Measurements from ENCODE around the gene BTBD9.

The BTBD9 gene

DNA sequence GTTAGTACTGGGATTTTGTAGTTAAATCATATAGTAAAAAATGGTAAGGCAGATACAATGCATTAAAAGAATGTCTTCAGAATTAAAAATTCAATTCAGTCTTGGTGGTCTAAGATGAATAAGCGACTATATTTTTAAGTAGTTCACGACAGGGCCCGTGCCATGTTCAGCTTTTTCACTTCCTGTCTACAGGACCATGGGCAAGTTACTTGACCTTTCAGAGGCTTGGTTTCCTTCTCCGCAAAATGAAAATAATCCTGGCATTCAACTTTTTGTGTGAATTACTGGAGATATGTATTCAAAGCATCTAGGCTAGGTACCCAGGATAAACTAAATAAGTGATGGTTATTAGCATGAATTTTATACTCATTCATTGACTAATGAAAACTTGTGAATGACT lies 216.0 kb downstream of the BTBD9 start:
- DNase-seq: no peak

DNA sequence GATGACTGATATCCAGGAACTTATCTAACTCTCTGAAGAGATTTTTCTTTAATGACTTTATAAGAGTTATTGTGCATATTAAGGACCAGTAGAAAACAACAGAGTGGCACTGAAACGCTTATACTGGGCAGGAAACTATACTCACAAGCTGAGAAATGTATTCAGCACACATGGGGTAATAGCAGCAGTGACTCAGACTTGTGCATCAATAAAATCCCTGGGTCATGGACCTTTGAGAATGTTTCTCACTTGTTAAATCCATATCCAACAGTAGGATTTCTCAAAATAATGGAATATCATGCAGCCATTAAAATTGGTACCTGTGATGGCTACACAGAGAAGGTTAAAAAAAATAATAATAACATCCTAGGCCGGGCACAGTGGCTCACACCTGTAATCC lies 219.5 kb downstream of the BTBD9 start:
- no peak for DNase-seq

- no peak for DNase-seq
Observed at GRCh38 chr6:38417521-38417920, 222.2 kb downstream of the BTBD9 start.

GRCh38 chr6:38415231-38416005 lies 224.3 kb downstream of the BTBD9 start:
- DNase-seq: no peak

GRCh38 chr6:38413102-38413800 lies 226.5 kb downstream of the BTBD9 start:
- no peak for DNase-seq

DNA sequence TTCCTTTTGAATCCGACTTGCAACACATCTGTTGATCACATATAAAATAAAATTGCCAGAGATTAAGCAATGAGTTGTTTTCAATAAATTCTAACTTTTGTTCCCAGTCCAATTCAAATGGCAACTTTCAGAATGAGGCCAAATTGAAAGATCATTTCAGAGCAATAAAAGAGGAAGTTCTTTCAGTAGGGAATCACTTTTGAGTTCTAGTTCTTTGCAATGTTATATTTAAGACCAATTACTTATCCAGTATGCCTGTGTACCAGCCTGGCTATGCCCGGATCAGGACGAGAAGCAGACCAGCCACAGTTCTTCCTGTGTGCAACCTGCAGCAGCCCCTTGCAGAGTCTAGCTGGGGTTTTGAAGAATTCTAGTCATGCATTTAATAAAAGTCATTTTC lies 232.5 kb downstream of the BTBD9 start:
- no peak for DNase-seq

GRCh38 chr6:38406096-38406495 lies 233.6 kb downstream of the BTBD9 start:
- no peak for DNase-seq

- no peak for DNase-seq
Observed at GRCh38 chr6:38404900-38405556, 234.7 kb downstream of the BTBD9 start.

- no peak for DNase-seq
Observed at GRCh38 chr6:38404355-38404754, 235.4 kb downstream of the BTBD9 start.

GRCh38 chr6:38403548-38403947 lies 236.2 kb downstream of the BTBD9 start:
- no peak for DNase-seq

DNA sequence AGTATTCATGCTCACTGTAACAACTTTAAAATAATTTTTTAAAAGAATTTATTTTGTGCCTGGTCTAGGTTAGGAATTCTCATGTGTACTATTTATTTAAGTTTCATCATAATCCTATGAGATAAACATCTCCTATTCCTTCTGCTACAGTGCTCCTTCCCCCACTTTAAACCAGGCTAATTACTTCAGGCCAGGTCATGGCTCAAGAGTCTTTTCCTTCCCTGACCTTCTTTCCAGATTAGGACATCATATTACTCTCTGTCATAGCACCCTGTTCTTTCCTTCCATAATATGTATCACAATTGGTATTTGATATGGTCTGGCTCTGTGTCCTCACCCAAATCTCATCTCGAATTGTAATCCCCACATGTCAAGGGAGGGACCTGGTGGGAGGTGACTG lies 239.0 kb downstream of the BTBD9 start:
- DNase-seq: no peak

DNA sequence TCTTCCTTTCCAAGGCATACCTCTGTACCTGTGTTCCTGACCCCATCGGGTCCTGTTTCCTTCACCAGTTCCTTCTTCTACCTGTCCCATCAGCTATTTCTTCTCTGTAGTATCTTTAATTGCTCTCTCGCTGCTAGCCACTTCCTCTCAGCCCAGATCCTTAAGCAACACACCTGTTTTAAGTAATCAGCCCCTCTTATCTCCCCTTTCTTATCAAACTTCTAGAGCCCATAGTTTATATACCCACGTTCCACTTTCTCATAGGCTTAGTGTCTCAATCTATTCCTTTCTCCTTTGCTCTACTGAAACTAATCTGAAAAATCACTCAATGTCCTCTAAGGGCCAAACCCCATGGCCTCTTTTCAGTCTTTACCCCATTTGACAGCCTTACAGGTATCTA lies 239.6 kb downstream of the BTBD9 start:
- no peak for DNase-seq

- no peak for DNase-seq
Observed at GRCh38 chr6:38396209-38396608, 243.5 kb downstream of the BTBD9 start.

DNA sequence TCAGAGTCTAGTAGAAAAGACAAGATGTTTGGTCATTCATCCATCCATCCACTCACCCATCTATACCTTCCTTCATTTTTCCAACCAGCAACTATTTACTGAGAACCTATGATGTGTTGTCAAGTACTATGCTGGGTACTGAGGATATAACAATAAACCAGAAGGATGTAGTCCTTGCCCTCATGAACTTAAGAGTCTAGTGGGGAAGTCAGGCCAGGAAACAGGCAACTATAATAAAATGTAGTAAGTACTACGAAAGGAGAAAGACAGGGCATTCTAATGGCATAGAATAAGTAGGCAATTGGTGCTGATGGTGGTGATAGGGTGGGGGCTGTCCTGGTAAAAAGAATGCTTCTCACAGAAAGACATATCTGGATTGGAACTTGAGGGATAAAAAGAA lies 245.7 kb downstream of the BTBD9 start:
- no peak for DNase-seq

DNA sequence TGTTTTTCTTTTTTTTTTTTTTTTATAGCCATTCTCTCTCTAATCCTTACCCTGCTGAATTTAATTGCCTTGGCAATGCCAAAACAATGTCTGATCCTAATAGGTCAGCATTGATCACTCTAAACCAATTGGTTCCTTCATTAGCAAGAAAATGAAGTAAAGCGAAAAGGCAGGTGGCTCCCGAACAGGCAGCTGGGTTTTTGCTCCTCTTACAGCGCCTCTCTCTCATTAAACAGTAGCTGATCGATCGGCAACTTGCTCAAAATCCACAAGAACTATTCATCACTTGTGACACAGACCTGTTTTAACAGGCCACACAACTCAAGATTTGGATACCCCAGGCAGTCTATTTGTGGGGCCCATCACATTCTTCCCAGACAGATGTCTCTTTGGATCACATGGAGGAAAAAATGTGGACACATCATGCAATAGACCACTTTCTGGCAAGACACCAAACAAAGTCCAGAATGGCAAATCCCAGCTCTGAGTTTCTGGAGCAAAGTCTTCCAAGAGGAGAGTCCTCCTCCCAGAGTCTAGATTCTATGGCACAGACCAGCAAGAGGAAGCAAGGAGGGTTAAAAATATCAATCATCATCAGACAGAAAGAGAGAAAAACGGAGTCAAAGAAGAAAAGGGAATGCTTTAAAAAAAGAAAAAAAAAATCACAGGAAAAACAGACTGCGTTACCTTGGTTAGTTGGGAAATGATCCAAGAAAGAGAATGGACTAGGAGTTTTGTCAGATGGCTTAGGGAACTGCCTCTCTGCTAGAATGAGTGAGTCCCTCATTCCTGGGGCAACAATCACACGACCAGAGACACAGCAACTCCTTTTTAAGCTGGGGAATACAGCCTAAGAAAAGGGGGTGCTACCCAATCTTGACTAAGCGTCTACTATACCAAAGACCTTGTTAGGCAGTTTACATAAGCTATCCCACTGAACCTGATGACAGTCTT lies 247.8 kb downstream of the BTBD9 start:
- no peak for DNase-seq

- DNase-seq: no peak
Observed at GRCh38 chr6:38391206-38391605, 248.5 kb downstream of the BTBD9 start.

- DNase-seq: no peak
Observed at GRCh38 chr6:38389875-38390274, 249.9 kb downstream of the BTBD9 start.

GRCh38 chr6:38387971-38388370 lies 251.8 kb downstream of the BTBD9 start:
- DNase-seq: no peak

DNA sequence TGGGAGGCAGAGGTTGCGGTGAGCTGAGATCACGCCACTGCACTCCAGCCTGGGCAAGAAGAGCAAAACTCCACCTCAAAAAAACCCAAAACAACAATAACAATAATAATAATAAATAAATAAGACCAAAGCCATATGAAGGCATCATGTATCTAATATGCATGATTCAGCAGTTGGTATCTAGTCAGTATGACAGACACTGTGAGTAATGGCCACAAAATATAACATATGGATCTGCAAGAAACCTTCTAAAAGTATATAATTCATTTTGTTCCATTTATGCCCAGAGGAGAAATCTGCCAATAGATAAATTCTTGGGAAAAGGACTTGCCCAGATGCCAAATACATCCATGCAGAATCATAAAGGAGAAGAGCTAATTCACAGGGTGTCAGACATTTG lies 252.3 kb downstream of the BTBD9 start:
- DNase-seq: no peak

DNA sequence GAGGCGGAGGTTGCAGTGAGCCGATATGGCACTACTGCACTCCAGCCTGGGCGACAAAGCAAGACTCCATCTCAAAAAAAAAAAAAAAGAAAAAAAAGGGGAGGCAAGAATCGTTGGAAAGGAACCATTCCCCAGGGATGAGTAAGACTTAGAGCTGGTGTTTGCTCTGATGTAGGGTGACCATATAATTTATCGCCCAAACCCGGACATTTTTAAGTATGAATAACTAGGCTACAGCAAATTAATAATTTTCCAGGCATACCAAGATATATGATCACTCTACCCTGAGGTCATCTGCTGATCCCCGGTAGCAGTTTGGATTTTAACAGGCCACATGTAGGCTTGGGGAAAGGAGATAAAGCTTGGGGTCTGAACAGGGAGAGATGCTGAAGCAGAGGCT lies 260.9 kb downstream of the BTBD9 start:
- DNase-seq: no peak

DNA sequence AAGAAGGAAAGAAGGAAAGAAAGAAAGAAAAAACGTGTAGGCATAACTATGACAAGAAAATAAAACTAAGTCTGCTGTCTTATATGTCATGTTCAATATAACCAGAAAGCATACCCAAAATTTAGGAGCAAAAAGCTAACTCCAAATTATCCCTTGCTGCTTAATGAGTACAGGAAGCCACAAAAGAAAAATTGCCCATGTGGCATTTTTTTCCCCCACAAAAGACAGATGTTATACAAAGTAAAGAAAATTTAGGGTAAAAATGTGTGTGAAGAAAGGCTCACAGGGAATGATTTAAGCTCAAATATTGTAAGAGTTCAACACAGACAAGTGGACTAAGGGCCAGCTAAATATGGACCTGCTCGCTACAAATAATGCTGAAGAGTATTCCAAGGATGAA lies 263.8 kb downstream of the BTBD9 start:
- no peak for DNase-seq

- no peak for DNase-seq
Observed at GRCh38 chr6:38375341-38375740, 264.4 kb downstream of the BTBD9 start.

GRCh38 chr6:38371881-38372280 lies 267.8 kb downstream of the BTBD9 start:
- DNase-seq: no peak

All from activated gamma-delta T cell (primary cell).